Activated CD4-positive, alpha-beta T cell treated with anti-CD3 and anti-CD28 coated beads, Interleukin-2, amount 10 ng/mL, durations not matched to agents 7 days and 5 days (primary cell): Measurements from ENCODE around the gene CCDC116. TPM values are rescaled to one million over a fixed set of nuclear protein-coding genes. Genes with fewer than 3 reads are reported as not detected.
"Not testable (repeated sequence)": the region's sequence is repeated elsewhere in the genome, so short reads cannot be mapped to it uniquely, and the experiment has no call there.

Source experiments
- CTCF ChIA-PET: fragments of 350-600 bp; sonication (Branson Sonifier 250); formaldehyde crosslinking; loops from one replicate; lab custom pipeline; 2021; ENCODE audit warnings: antibody characterized with exemption; lab: Charles Lee
- POLR2A ChIA-PET: fragments of 350-600 bp; sonication (Branson Sonifier 250); formaldehyde crosslinking; loops from one replicate; lab custom pipeline; 2021; ENCODE audit warnings: antibody characterized with exemption; lab: Charles Lee
- DNase-seq: peaks from one replicate; pipeline ENCODE4 v3.0.0-alpha.2; 2020
- H3K27ac Mint-ChIP-seq: one replicate; pipeline ENCODE4 v1.8.0; 2021; ENCODE audit warnings: mild to moderate bottlenecking, moderate library complexity, mixed read lengths
- H3K27me3 Mint-ChIP-seq: one replicate; pipeline ENCODE4 v1.8.0; 2021; ENCODE audit warnings: mixed read lengths
- H3K36me3 Mint-ChIP-seq: one replicate; pipeline ENCODE4 v1.8.0; 2021; ENCODE audit warnings: low read depth, mixed read lengths
- H3K4me1 Mint-ChIP-seq: one replicate; pipeline ENCODE4 v1.8.0; 2021; ENCODE audit warnings: mixed read lengths
- H3K4me3 Mint-ChIP-seq: one replicate; pipeline ENCODE4 v1.8.0; 2021; ENCODE audit warnings: mild to moderate bottlenecking, moderate library complexity, mixed read lengths
- H3K9me3 Mint-ChIP-seq: one replicate; pipeline ENCODE4 v1.8.0; 2021; ENCODE audit warnings: mixed read lengths
- total RNA-seq, 2 experiments: library from RNA; stranded (reverse); gene quantifications; one replicate each; pipeline ENCODE4 v1.2.3, GENCODE V29; 2021

Gene CCDC116
- total RNA-seq, 2 experiments from 2014 or later: 0.42 to 0.97 TPM

DNA sequence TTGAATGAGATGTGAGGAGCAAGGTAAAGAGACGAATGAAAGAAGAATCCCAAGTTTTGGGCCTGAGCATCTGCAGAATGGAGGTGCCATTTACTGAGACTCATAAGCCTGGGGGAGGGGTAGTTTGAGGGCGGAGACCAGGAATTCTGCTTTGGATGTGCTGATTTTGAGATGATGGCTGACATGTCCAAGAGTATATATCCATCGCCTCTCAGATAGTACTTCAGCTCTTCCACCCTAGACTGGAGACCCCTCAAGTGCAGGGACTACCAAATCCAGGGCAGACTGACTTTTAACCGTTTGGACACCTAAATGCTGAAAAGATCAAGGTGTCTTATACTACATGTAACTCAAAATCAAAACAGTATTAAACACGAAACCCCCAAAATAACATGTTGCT is 8.2 kb downstream of the CCDC116 start:
- Mint-ChIP-seq H3K36me3 (peaks cover 11% of the 10 kb centered on the region), H3K27ac (peak overlapping the region; percentile 95), H3K27me3 (peaks cover 2% of the 10 kb centered on the region), H3K4me1 (peaks cover 31% of the 10 kb centered on the region), H3K9me3 (no peaks in the 10 kb centered on the region), H3K4me3 (peak overlapping the region; percentile 89)
- ChIA-PET POLR2A (interaction anchor here (1.9 kb wide), 1 partner anchor 12 kb away, joined by 9 read pairs; the partner anchor contains the start of gene YDJC), CTCF (interaction anchor here (1.0 to 13.4 kb wide), 2 partner anchors 12 to 18 kb away, joined by 3 to 213 read pairs; partner anchors contain the start of genes CCDC116 and YDJC)
- no peak for DNase-seq

DNA sequence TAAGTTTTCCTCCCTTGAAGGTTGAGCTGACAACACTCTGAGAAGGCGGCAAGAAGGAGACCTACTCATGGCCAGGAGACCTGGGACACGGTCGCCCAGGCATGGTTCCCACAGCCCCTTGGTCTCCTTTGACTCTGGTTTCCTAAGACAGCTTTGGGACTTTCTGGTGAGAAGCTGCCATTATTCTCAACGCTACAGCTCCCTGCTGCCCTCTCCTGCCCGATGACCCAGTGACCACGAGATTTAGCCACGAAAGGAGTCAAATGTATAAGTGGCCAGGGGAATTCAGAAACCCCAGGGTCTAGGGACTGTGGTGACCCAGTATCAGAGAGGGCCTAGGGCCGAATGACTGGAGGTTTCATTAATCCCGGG is 8.8 kb downstream of the CCDC116 start:
- POLR2A ChIA-PET: interaction anchor here (1.0 to 1.9 kb wide), 2 partner anchors 11 to 12 kb away, joined by 5 to 9 read pairs; partner anchors contain the start of gene YDJC
- CTCF ChIA-PET: interaction anchor here (1.0 to 13.4 kb wide), 3 partner anchors 12 to 17 kb away, joined by 3 to 213 read pairs (median 25); partner anchors contain the start of genes CCDC116 and YDJC
- no peaks in the 10 kb centered on the region for H3K9me3 Mint-ChIP-seq
- H3K4me3 Mint-ChIP-seq: peak overlapping the region; percentile 89
- H3K4me1 Mint-ChIP-seq: peaks cover 33% of the 10 kb centered on the region
- H3K36me3 Mint-ChIP-seq: peaks cover 15% of the 10 kb centered on the region
- H3K27ac Mint-ChIP-seq: peak overlapping the region; percentile 95
- no peak for DNase-seq
- H3K27me3 Mint-ChIP-seq: peaks cover 2% of the 10 kb centered on the region

DNA sequence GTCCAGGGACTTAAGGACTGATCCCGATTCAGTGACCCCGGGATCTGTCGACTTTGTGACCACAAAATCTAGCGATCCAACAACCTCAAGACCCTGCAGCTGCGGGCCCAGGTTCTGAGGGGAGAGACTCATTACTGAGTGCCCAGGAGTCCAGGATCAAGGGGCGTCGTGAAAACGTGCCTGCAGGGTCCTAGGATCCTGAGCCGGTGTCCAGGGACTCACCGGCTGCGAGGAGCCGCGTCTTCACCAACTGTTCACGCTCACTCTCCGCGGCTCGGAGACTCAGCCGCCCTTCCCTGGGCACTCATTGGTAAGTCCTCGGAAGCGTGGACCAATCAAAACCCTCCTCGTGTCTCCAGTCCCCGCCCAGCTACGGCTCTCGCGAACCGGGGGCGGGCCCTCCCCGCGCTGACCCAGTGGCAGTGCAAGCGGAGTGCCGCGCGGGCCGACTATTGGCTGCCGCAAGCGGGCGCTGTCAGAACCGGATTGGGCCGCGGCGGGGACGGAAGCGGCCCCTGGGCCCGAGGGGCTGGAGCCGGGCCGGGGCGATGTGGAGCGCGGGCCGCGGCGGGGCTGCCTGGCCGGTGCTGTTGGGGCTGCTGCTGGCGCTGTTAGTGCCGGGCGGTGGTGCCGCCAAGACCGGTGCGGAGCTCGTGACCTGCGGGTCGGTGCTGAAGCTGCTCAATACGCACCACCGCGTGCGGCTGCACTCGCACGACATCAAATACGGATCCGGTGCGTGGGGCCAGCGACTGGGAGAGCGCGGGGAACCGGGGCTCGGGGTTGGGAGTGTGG is 9.4 kb downstream of the CCDC116 start, which contains the start of gene SDF2L1:
TSS of gene SDF2L1 (plus strand) at position 514 of the 795 bp plus-strand sequence. CDS start at position 549, 35 bp downstream.
- ChIA-PET CTCF (interaction anchor here (0.6 to 13.4 kb wide), 9 partner anchors 11 to 771 kb away, joined by 3 to 213 read pairs (median 4); partner anchors contain the start of genes CCDC116 and YDJC), POLR2A (interaction anchor here (0.7 to 1.9 kb wide), 3 partner anchors 11 to 68 kb away, joined by 3 to 9 read pairs (median 5); partner anchors contain the start of gene YDJC)
- Mint-ChIP-seq H3K27ac (peak within 1 kb of the TSS; percentile 95), H3K4me3 (peak within 1 kb of the TSS; percentile 89), H3K4me1 (peaks cover 35% of the 10 kb centered on the region), H3K9me3 (no peaks in the 10 kb centered on the region), H3K27me3 (peaks cover 2% of the 10 kb centered on the region), H3K36me3 (peaks cover 20% of the 10 kb centered on the region)
- peak; percentile 99 for DNase-seq

DNA sequence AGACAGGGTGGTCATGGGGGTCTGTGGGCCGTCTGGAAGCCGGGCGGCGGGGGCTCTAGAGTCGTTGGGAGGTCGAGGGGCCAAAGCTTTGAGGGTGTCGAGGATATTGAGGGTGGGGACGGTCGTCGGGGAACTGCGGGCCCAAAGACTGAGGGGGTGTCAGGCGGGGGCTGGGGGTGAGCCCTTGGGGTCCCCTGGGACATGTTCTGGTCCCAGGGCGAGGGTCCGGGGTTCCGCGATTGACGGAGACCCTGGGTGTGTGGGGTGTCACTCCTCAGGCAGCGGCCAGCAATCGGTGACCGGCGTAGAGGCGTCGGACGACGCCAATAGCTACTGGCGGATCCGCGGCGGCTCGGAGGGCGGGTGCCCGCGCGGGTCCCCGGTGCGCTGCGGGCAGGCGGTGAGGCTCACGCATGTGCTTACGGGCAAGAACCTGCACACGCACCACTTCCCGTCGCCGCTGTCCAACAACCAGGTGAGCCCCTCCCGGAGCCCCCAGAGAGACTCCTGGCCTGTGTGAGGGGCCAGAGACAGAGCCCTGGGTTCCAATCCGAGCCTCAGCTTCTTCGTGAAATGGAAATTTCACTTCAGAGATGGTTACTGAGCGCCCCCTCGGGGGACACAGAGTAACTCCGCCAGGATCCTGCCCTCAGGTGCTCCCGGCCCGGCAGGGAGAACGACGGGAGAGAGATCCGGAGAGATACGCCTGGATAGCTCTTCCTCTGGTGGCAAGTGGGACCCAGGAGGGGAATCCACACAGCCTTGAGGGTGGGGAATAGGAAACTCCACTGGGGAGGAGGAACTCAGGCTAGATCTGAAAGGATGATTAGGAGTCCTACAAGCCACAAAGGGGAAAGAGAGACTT is 10.3 kb downstream of the CCDC116 start:
- H3K4me1 Mint-ChIP-seq: peaks cover 34% of the 10 kb centered on the region
- CTCF ChIA-PET: interaction anchor here (0.6 to 13.4 kb wide), 12 partner anchors 10 to 771 kb away, joined by 3 to 213 read pairs (median 4); partner anchors contain the start of genes CCDC116, PPIL2 and YDJC
- H3K27me3 Mint-ChIP-seq: peaks cover 2% of the 10 kb centered on the region
- peak; percentile 67 for DNase-seq
- POLR2A ChIA-PET: interaction anchor here (0.7 to 1.9 kb wide), 3 partner anchors 12 to 69 kb away, joined by 3 to 9 read pairs (median 5); partner anchors contain the start of gene YDJC
- peak overlapping the region; percentile 95 for H3K27ac Mint-ChIP-seq
- peak overlapping the region; percentile 89 for H3K4me3 Mint-ChIP-seq
- peaks cover 20% of the 10 kb centered on the region for H3K36me3 Mint-ChIP-seq
- no peaks in the 10 kb centered on the region for H3K9me3 Mint-ChIP-seq

DNA sequence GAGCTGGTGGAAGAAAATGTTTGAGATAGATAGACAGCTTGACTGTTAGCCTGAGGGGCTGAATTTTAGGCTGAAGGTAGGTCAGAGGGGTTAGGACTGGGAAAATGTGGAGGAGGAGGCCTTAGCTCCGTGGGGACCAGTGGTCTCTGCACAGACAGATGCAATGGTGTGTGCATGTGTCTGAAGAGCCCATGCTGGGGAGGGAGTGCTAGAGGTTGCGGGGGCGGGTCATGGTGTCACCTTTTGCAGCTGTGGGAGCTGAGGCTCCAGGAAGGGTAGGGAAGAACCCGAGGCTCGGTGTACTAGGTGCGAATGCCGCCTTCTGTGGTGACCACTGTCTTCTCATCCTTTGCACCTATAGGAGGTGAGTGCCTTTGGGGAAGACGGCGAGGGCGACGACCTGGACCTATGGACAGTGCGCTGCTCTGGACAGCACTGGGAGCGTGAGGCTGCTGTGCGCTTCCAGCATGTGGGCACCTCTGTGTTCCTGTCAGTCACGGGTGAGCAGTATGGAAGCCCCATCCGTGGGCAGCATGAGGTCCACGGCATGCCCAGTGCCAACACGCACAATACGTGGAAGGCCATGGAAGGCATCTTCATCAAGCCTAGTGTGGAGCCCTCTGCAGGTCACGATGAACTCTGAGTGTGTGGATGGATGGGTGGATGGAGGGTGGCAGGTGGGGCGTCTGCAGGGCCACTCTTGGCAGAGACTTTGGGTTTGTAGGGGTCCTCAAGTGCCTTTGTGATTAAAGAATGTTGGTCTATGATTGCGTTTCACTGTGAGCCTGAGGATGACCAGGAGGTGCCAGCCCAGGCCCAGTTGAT is 11.2 kb downstream of the CCDC116 start:
- POLR2A ChIA-PET: no interaction called here
- Mint-ChIP-seq H3K27ac (peak overlapping the region; percentile 95), H3K36me3 (peaks cover 23% of the 10 kb centered on the region), H3K4me3 (peak overlapping the region; percentile 89), H3K4me1 (peaks cover 34% of the 10 kb centered on the region), H3K27me3 (peaks cover 2% of the 10 kb centered on the region), H3K9me3 (no peaks in the 10 kb centered on the region)
- DNase-seq: peak; percentile 33
- CTCF ChIA-PET: interaction anchor here (1.0 to 13.4 kb wide), 6 partner anchors 9 to 38 kb away, joined by 3 to 213 read pairs (median 6); partner anchors contain the start of genes CCDC116, PPIL2 and YDJC

DNA sequence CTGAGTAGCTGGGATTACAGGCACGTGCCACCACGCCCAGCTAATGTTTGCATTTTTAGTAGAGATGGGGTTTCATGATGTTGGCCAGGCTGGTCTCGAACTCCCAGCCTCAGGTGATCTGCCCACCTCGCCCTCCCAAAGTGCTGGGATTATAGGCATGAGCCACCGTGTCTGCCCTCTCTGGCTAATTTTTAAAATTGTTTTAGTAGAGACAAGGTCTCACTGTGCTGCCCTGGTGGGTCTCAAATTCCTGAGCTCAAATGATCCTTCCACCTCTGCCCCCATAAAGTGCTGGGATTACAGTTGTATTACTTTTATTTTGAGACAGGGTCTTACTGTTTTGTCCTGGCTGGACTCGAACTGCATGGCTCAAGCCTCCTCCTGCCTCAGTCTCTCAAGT is 13.0 kb downstream of the CCDC116 start:
- CTCF ChIA-PET: interaction anchor here (0.6 to 13.4 kb wide), 6 partner anchors 11 to 174 kb away, joined by 3 to 213 read pairs (median 4); partner anchors contain the start of genes CCDC116 and YDJC
- H3K27me3 Mint-ChIP-seq, POLR2A ChIA-PET, H3K9me3 Mint-ChIP-seq, DNase-seq, H3K4me3 Mint-ChIP-seq, H3K27ac Mint-ChIP-seq: not testable (repeated sequence)
- Mint-ChIP-seq H3K36me3 (peaks cover 31% of the 10 kb centered on the region), H3K4me1 (peaks cover 42% of the 10 kb centered on the region)

DNA sequence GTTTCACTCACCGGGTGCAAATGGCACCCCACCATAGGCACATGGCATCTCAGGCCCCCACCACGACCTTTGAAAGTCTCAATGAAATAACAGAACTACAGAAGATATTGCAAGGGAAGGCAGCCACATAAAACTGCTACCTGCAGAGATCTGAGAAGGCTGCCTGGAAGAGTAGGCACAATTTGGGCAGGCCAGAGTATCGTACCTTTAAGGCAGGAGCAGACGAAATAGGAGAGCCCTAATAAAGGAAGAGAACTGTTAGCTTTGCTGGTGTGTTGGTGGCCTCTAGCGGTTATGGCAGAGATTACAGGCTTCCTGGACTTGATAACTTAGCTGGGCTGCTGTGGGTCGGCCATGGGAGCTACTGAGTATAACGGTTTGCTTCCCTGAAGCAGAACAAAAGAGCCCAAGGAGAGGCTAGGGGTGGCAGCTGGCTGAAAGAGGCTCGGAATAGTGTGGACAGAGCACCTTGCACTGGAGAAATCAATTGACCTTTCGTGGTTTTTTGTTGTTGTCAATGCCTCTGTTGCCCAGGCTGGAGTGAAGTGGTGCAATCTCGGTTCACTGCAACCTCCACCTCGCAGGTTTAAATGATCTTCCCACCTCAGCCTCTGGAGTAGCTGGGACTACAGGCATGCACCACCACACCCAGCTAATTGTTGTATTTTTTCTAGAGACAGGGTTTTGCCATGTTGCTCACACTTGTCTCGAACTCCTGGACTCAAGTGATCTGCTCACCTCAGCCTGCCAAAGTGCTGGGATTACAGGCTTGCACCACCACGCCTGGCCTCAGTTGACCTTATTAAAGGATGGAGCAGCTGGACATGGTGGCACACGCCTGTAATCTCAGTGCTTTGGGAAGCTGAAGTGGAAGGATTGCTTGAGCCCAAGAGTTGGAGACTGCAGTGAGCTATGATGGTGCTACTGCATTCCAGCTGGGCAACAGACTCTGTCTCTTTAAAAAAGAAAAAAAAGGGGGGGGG is 14.3 kb downstream of the CCDC116 start:
- H3K27ac Mint-ChIP-seq: no peak overlapping the region
- POLR2A ChIA-PET: no interaction called here

DNA sequence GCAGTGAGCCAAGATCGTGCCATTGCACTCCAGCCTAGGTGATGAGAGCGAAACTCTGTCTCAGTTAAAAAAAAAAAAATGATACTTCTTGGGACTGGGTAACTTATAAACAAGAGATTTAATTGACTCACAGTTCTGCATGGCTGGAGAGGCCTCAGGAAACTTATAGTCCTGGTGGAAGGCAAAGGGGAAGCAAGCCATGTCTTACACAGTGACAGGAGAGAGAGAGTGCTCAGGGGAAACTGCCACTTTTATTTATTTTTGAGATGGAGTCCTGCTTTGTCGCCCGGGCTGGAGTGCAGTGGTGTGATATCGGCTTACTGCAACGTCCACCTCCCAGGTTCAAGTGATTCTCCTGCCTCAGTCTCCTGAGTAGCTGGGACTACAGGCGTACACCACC is 17.7 kb downstream of the CCDC116 start:
- Mint-ChIP-seq H3K27ac (peak overlapping the region; percentile 92), H3K9me3 (no peaks in the 10 kb centered on the region), H3K4me3 (peak overlapping the region; percentile 90), H3K4me1 (peaks cover 36% of the 10 kb centered on the region), H3K27me3 (no peaks in the 10 kb centered on the region), H3K36me3 (peaks cover 24% of the 10 kb centered on the region)
- CTCF ChIA-PET: interaction anchor here (13.4 kb wide), 1 partner anchor 21 kb away, joined by 213 read pairs; the partner anchor contains the start of genes CCDC116 and YDJC
- POLR2A ChIA-PET: no interaction called here
- no peak for DNase-seq

More for the DNA sequence above, 14.3 kb downstream of the CCDC116 start:
- peaks cover 31% of the 10 kb centered on the region for H3K36me3 Mint-ChIP-seq
- H3K4me3 Mint-ChIP-seq: no peak overlapping the region
- H3K9me3 Mint-ChIP-seq: no peaks in the 10 kb centered on the region
- CTCF ChIA-PET: interaction anchor here (0.6 to 13.4 kb wide), 12 partner anchors 9 to 590 kb away, joined by 3 to 213 read pairs (median 3); partner anchors contain the start of genes CCDC116 and YDJC
- peaks cover 39% of the 10 kb centered on the region for H3K4me1 Mint-ChIP-seq
- H3K27me3 Mint-ChIP-seq: no peaks in the 10 kb centered on the region
- DNase-seq: peak; percentile 86

DNA sequence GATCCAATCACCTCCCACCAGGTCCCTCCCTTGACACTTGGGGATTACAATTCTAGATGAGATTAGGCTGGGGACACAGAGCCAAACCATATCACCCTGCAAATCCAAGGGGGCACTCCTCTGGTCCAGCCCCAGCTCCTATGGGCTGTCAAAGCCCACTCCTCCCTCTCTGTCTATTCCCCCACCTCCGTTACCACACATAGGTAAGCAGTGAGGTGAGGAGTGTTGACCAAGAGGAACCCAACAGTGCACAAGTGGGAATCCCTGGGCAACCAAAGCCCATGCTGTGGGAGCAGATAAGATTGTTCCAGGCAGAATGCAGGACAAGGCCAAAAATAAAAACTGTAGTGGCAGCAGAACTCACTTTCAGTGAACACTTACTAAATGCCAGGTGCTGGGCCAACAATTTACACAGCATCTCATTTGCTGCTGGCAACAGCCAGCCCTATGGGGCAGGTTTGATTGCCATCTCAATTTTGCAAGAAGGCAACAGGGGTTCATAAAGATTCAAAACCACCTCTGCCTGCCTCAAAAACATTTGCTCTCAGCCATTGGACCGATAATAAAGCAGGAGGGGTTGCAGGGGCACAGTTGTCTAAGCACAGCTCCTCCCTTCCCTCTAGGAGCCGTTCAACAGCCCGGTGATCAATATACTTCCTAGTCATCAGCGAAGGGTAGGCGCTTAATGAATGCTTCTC is 18.4 kb downstream of the CCDC116 start:
- Mint-ChIP-seq H3K4me1 (peaks cover 38% of the 10 kb centered on the region), H3K27me3 (no peaks in the 10 kb centered on the region), H3K4me3 (peak overlapping the region; percentile 90), H3K36me3 (peaks cover 24% of the 10 kb centered on the region), H3K9me3 (no peaks in the 10 kb centered on the region), H3K27ac (peak overlapping the region; percentile 92)
- CTCF ChIA-PET: interaction anchor here (4.2 to 13.4 kb wide), 2 partner anchors 8 to 22 kb away, joined by 25 to 213 read pairs; partner anchors contain the start of genes CCDC116, SDF2L1 and YDJC
- POLR2A ChIA-PET: no interaction called here
- no peak for DNase-seq

DNA sequence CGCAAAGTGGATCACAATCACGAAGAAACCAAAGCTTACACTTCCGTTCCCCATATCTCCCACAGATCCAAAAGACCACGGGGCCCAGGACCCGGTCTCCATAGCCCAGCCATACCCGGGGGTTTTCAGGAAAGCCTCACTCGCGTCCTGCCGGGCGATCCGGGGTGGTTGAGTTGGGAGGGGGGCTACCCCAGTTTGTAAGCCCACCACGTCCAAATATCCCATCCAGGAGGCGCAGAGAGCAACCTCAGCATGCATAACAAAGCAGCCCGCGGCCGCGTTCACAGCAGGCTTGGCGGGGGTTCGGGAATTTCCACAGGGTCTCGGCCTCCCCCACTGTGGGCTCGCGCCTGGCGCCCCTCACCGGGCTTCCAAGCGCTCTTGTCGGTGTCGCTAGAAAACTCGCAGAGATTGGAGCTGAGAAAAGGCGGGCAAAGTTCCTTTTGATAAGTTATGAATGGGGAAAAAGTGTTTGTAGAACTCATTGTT is 19.0 kb downstream of the CCDC116 start:
- peaks cover 40% of the 10 kb centered on the region for H3K4me1 Mint-ChIP-seq
- H3K27ac Mint-ChIP-seq: peak overlapping the region; percentile 92
- peak; percentile 28 for DNase-seq
- H3K27me3 Mint-ChIP-seq: no peaks in the 10 kb centered on the region
- ChIA-PET CTCF (interaction anchor here (1.1 to 13.4 kb wide), 3 partner anchors 8 to 23 kb away, joined by 3 to 213 read pairs (median 25); partner anchors contain the start of genes CCDC116, SDF2L1 and YDJC), POLR2A (no interaction called here)
- peaks cover 18% of the 10 kb centered on the region for H3K36me3 Mint-ChIP-seq
- no peaks in the 10 kb centered on the region for H3K9me3 Mint-ChIP-seq
- peak overlapping the region; percentile 90 for H3K4me3 Mint-ChIP-seq
